Measurements from ENCODE around the gene COBL. TPM values are rescaled to one million over a fixed set of nuclear protein-coding genes. Genes with fewer than 3 reads are reported as not detected.

COBL gene
- total RNA-seq, 2 experiments from 2014 or later, result not detected

DNA sequence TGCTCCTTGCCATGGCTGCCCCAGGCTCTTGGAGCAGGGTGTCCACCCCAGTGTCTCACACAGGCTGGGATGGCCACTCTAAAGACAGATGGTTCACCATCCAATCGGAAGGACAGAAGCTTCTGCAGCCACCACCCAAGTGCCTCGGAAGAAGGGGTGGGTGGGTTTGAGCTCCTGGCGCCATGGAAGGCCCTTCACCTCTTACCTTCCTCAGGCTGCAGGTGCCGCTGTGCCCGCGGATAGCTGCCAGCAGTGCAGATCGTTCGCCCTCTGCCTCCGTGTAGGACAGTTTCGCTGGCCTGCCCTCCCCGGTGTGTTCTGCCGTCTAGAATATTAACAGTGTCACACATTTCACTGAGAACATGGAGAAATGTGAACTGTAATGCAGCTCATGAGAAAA is 290.3 kb downstream of the COBL start:
- H3K27me3 Mint-ChIP-seq, result no peaks in the 10 kb centered on the region
- no peak overlapping the region for H3K4me3 Mint-ChIP-seq
- no peaks in the 10 kb centered on the region for H3K36me3 Mint-ChIP-seq (ENCODE audit: low read depth)
- no peak for DNase-seq
- H3K27ac Mint-ChIP-seq, result no peak overlapping the region
- POLR2A ChIA-PET, result no interaction called here
- no peak for ATAC-seq
- no peaks in the 10 kb centered on the region for H3K4me1 Mint-ChIP-seq
- CTCF ChIA-PET, result interaction anchor here (0.6 to 0.7 kb wide), 2 partner anchors 137 to 970 kb away, joined by 3 read pairs; no protein-coding TSS in a partner anchor
- H3K9me3 Mint-ChIP-seq (ENCODE audit: low read depth), result no peaks in the 10 kb centered on the region
- intact Hi-C loops (cut with DNase I, micrococcal nuclease), result no loop called here

DNA sequence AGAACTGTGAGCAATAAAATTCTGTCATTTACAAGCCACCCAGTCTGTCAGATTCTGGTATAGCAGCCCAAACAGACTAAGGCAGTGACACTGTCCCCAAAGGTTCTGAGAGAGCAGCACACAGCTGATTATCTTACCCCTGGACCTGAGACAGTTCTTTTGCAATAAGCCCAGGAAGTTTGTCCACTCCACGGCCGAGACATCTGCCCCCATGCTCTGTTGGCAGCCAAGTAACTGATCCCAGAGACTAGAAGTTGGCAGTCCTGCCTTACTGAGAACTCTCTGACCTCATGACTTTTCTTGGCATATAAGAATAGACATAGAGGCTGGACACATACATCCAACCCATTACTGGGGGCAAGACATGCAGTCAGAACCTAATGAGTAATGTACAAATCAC is 290.9 kb downstream of the COBL start:
- Mint-ChIP-seq H3K27me3 (no peaks in the 10 kb centered on the region), H3K27ac (no peak overlapping the region), H3K9me3 (ENCODE audit: low read depth) (no peaks in the 10 kb centered on the region), H3K4me3 (no peak overlapping the region), H3K36me3 (ENCODE audit: low read depth) (no peaks in the 10 kb centered on the region), H3K4me1 (no peaks in the 10 kb centered on the region)
- ATAC-seq, result no peak
- DNase-seq, result no peak
- intact Hi-C loops (cut with DNase I, micrococcal nuclease), result no loop called here
- ChIA-PET CTCF (interaction anchor here (0.6 to 0.7 kb wide), 2 partner anchors 138 to 970 kb away, joined by 3 read pairs; no protein-coding TSS in a partner anchor), POLR2A (no interaction called here)

DNA sequence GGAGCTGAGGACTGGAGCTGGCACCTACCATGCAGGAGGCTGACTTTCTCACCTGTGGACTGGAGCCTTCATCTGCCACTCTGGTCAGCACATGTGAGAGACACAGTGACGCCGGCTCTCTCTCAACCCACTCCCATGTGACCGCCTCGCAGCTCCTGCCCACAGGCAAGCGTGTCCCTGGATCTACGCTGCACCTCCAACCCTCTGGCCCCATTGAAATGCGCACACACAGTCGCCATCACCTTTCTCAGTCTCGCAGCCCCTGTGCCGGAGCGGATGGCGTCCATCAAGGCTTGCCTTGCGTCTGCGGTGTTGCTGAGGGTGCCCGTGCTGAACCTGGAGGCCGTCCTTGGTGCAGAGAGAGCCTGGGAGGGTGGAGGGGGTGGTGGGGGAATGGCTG is 291.7 kb downstream of the COBL start:
- no peak overlapping the region for H3K27ac Mint-ChIP-seq
- H3K4me3 Mint-ChIP-seq, result no peak overlapping the region
- DNase-seq (no peak), ATAC-seq (no peak)
- ChIA-PET POLR2A (no interaction called here), CTCF (no interaction called here)
- intact Hi-C loops (cut with DNase I, micrococcal nuclease), result no loop called here
- no peaks in the 10 kb centered on the region for H3K36me3 Mint-ChIP-seq (ENCODE audit: low read depth)
- H3K9me3 Mint-ChIP-seq (ENCODE audit: low read depth), result no peaks in the 10 kb centered on the region
- H3K4me1 Mint-ChIP-seq, result no peaks in the 10 kb centered on the region
- no peaks in the 10 kb centered on the region for H3K27me3 Mint-ChIP-seq

DNA sequence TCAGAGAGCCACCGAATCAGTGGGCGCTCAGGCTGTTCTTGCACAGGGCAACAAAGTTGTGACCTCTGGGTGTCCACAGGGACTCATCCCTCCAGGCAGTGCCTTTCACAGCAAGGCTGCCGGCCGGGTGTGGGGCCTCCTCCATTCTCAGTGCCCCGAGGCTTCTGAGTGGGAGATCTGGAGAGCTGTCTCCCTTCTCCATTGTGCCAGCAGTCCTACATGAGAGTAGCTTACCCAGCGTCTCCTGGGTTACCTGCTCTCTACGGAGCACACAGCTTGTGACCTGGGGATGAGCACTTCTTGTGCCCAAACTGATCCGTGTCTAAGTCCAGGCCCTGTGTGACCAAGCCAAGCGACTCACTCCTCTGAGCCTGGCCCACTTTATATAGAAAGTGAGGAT is 293.1 kb downstream of the COBL start:
- Mint-ChIP-seq H3K4me3 (no peak overlapping the region), H3K9me3 (ENCODE audit: low read depth) (no peaks in the 10 kb centered on the region), H3K4me1 (no peaks in the 10 kb centered on the region), H3K36me3 (ENCODE audit: low read depth) (no peaks in the 10 kb centered on the region), H3K27ac (no peak overlapping the region), H3K27me3 (no peaks in the 10 kb centered on the region)
- DNase-seq, result no peak
- no peak for ATAC-seq
- POLR2A ChIA-PET, result no interaction called here
- intact Hi-C loops (cut with DNase I, micrococcal nuclease), result no loop called here
- CTCF ChIA-PET, result interaction anchor here (0.9 kb wide), 1 partner anchor 10 kb away, joined by 3 read pairs; no protein-coding TSS in a partner anchor

DNA sequence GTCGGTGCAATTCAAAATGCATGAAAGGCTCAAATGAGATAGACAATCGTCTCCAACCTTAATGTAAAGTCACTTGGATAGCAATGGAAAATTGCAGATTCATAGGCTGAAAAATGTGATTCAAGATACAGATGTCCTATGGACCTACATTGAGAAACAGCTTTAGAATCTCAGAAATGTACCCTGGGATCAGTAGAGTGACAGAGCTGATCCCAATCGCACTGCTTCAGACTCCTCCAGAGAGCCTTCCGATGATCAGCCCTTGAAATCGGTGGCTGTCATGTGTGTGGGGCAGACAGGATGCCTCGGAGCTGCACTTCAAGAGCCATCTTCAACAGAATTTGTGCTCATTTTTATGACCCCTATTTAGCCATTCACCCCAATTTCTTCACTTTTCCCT is 293.8 kb downstream of the COBL start:
- Mint-ChIP-seq H3K4me1 (no peaks in the 10 kb centered on the region), H3K27ac (no peak overlapping the region), H3K4me3 (no peak overlapping the region), H3K36me3 (ENCODE audit: low read depth) (no peaks in the 10 kb centered on the region), H3K9me3 (ENCODE audit: low read depth) (no peaks in the 10 kb centered on the region), H3K27me3 (no peaks in the 10 kb centered on the region)
- POLR2A ChIA-PET, result no interaction called here
- ATAC-seq, result no peak
- CTCF ChIA-PET, result no interaction called here
- intact Hi-C loops (cut with DNase I, micrococcal nuclease), result no loop called here
- DNase-seq, result no peak

DNA sequence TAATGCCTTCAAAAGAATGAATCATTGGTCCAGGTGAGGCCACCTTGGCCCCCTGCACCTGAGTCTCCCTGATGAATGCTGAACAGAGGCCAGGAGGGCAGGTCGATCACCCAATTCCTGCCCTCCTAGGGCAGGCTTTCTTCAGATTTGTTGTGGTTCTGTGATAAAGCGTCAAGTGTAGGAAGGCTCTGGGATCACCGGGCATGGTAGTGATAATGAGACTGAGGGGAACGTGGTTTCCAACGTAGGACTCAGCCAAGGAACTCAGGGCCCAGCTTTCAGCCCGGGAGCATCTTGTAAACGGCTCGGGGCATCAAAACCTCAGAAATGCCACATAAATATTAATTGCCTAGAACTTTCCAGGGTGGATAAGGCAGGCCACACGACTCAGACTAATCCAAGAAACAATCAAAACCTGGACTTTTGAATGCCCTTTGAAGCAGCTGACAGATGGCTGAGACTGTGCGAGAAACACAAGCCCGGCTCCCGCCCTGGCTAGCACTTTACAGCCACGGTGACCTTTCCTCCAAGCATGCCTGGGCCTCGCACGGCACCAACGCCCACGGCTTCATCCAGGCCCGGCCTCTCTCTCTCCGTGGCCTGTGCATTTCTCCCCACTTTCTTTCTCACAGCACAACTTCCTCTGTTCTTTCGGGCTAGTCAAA is 294.6 kb downstream of the COBL start:
- Mint-ChIP-seq H3K4me1 (no peaks in the 10 kb centered on the region), H3K27ac (no peak overlapping the region), H3K27me3 (no peaks in the 10 kb centered on the region), H3K9me3 (ENCODE audit: low read depth) (no peaks in the 10 kb centered on the region), H3K36me3 (ENCODE audit: low read depth) (no peaks in the 10 kb centered on the region), H3K4me3 (no peak overlapping the region)
- ATAC-seq, result no peak
- intact Hi-C loops (cut with DNase I, micrococcal nuclease), result no loop called here
- DNase-seq, result no peak
- POLR2A ChIA-PET, result no interaction called here
- CTCF ChIA-PET, result no interaction called here

DNA sequence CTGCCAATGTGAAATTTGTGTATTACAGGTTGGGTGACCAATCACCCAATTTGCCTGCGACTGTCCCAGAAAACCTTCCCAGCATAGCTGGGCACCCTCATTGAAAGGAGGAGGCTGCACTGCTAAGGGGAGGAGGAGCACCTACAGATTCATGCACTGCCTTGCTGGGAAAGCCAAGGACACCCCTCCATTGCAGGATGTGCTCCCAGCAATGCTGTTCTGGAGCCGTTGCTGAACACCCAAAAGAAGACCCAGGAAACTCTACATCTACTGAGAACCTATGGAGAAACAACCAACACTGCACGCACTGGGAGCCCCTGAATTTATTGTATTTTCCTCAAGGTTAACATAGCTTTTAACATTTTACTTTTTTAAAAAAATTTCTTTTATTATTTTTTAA is 295.7 kb downstream of the COBL start:
- Mint-ChIP-seq H3K9me3 (ENCODE audit: low read depth) (no peaks in the 10 kb centered on the region), H3K27ac (no peak overlapping the region), H3K27me3 (no peaks in the 10 kb centered on the region), H3K4me3 (no peak overlapping the region), H3K4me1 (no peaks in the 10 kb centered on the region), H3K36me3 (ENCODE audit: low read depth) (no peaks in the 10 kb centered on the region)
- ATAC-seq, result no peak
- ChIA-PET POLR2A (no interaction called here), CTCF (interaction anchor here (1.1 to 1.4 kb wide), 3 partner anchors 121 to 342 kb away, joined by 3 read pairs; no protein-coding TSS in a partner anchor)
- intact Hi-C loops (cut with DNase I, micrococcal nuclease), result no loop called here
- no peak for DNase-seq

DNA sequence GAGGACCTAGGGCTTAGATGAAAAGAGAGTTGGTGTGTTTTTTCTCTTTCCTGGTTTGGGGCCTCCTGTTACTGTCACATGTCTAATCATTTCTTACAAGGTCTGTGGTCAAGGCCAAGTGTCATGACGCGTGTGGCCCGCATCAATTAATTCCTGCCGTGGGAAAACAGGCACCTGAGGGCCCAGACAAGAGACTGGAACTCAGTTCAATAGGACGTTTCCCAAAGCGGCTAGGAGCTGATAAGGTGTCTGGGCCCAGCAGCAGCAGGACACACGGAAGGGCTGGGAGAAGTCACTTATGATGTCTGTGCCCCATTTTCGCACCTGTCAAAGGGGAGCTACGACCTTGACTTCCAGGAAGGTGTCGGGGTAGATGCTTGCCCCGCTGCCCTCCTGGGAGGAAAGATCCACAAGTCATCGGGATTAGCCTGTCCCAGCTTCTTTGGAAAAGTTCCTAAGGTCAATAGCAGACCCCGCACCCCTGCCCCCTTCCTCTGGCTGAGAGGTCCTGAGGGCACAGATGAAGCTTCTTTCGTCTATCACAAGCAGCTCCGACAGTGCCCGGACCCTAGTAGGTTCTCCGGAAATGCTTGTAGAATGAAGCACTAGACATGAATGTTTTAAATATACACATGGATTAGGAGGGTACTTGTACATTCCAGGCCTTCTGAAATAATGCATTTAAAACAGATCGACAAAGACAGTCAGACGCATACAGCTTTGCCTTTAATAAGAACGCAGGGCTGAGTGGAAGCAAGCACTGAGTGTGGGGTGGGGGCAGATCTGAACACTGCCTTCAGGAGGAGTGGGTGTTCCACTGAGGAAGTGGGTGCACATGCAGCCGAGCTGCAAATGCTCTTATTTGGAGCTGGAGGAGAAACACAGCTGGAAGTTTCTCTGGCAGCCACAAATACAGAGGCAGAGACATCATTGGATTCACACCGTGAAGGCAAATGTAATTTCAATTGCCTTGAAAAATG is 296.4 kb downstream of the COBL start:
- DNase-seq, result no peak
- H3K27ac Mint-ChIP-seq, result no peak overlapping the region
- intact Hi-C loops (cut with DNase I, micrococcal nuclease), result no loop called here
- H3K9me3 Mint-ChIP-seq (ENCODE audit: low read depth), result no peaks in the 10 kb centered on the region
- no peaks in the 10 kb centered on the region for H3K27me3 Mint-ChIP-seq
- H3K4me3 Mint-ChIP-seq, result no peak overlapping the region
- POLR2A ChIA-PET, result no interaction called here
- H3K4me1 Mint-ChIP-seq, result no peaks in the 10 kb centered on the region
- CTCF ChIA-PET, result interaction anchor here (1.1 to 1.4 kb wide), 4 partner anchors 13 to 341 kb away, joined by 3 read pairs; no protein-coding TSS in a partner anchor
- no peaks in the 10 kb centered on the region for H3K36me3 Mint-ChIP-seq (ENCODE audit: low read depth)
- no peak for ATAC-seq

DNA sequence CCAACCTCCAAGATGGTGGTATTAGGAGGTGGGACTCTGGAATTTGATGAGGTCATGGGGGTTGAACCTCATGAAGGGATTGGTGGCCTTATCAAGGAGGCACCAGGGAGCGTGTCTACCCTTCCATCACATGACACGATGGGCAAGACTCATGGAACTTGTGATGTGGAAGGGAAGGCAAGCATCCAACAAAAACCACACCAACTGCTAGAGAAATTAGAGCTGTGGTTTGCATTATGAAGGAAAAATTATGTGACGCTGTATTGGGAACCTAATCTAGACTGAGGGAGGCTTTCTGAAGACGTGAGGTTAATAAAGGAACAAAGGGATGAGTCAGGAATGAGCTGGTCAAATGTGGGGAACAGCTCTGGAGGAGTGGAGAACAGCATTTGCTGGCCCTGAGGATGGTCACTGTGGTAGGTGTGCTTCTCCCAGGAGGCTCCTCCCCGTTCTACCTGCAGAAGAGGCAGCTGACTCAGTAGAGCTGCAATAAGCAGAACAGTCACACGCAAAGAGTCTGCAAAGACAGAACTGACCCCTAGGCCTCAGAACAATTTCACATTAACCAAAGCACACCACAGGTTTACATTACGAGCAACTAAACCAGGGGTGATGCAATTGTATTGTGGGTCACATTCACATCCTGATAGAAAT is 297.3 kb downstream of the COBL start:
- CTCF ChIA-PET, result interaction anchor here (0.5 to 1.1 kb wide), 3 partner anchors 12 to 420 kb away, joined by 3 read pairs; no protein-coding TSS in a partner anchor
- no peaks in the 10 kb centered on the region for H3K27me3 Mint-ChIP-seq
- no peak overlapping the region for H3K4me3 Mint-ChIP-seq
- no peak overlapping the region for H3K27ac Mint-ChIP-seq
- intact Hi-C loops (cut with DNase I, micrococcal nuclease), result no loop called here
- POLR2A ChIA-PET, result no interaction called here
- no peak for ATAC-seq
- H3K9me3 Mint-ChIP-seq (ENCODE audit: low read depth), result no peaks in the 10 kb centered on the region
- H3K4me1 Mint-ChIP-seq, result no peaks in the 10 kb centered on the region
- no peaks in the 10 kb centered on the region for H3K36me3 Mint-ChIP-seq (ENCODE audit: low read depth)
- DNase-seq, result no peak

DNA sequence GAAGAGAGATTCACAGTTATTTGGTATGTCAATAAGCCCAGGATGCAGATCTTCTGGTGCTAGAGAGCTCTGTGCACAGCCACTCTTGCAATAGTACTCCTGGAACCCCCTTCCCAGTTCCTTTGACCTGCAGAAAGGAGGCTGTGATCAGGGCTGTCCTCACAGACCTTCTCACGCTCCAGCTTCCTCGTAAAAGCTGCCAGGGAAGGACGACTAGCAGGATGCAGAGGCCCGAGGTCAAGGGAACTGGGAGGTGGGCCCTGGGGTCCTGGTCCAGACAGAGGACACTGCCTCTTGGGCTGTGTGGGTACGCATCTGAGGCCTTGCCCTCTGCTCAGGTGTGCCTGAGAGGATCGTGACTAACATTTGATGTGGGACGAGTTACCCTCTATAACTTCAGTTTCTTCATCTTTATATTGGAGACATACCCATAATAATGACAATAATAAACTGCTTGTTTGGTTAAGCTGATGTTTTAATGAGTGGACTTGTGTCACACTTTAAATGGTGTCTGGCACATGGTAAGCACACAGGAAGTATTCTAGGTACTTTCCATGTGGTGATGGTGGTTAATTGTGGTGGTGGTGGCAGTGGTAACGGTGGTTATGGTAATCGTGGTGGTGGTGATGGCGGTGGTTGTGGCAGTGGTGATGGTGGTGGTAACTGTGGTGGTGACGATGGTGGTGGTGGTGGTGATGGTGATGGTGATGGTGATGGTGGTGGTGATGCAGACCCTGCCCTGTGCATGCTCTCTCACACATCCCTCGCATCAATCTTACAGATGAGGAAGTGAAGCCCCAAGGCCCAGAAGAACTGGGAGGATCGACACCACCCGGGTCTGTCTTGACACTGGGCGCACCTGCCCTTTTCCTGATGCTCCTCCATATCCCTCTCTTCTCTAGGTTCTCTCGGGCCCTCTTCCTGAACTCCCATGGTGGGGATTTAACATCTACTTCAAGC is 298.8 kb downstream of the COBL start:
- no peaks in the 10 kb centered on the region for H3K9me3 Mint-ChIP-seq (ENCODE audit: low read depth)

DNA sequence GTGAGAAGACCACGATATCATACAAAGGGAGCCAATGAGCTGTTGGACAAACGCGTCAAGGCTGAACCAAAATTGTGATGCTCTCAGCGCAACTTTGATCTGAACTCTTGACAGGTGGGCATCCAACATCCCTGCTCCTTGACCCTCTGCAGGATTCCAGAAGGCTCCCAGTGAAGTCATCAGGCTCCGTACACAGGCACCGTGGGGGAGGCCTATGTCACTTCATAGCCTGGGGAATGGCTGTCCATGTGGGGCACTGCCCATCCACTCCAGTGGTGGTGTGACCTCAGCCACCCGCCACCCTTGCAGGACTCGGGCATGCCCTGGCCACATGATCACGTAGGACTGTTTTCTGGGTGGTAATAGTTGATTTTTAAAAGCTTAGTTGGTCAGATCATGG is 300.1 kb downstream of the COBL start:
- intact Hi-C loops (cut with DNase I, micrococcal nuclease), result no loop called here
- no peaks in the 10 kb centered on the region for H3K36me3 Mint-ChIP-seq (ENCODE audit: low read depth)
- DNase-seq, result no peak
- no peak overlapping the region for H3K27ac Mint-ChIP-seq
- no peaks in the 10 kb centered on the region for H3K4me1 Mint-ChIP-seq
- CTCF ChIA-PET, result interaction anchor here (0.7 kb wide), 1 partner anchor 1063 kb away, joined by 3 read pairs; no protein-coding TSS in a partner anchor
- no peaks in the 10 kb centered on the region for H3K9me3 Mint-ChIP-seq (ENCODE audit: low read depth)
- H3K4me3 Mint-ChIP-seq, result no peak overlapping the region
- no peaks in the 10 kb centered on the region for H3K27me3 Mint-ChIP-seq
- no peak for ATAC-seq
- POLR2A ChIA-PET, result no interaction called here

More for the DNA sequence above, 298.8 kb downstream of the COBL start:
- POLR2A ChIA-PET, result no interaction called here
- Mint-ChIP-seq H3K27me3 (no peaks in the 10 kb centered on the region), H3K27ac (no peak overlapping the region), H3K4me1 (no peaks in the 10 kb centered on the region), H3K36me3 (ENCODE audit: low read depth) (no peaks in the 10 kb centered on the region), H3K4me3 (no peak overlapping the region)
- ATAC-seq (no peak), DNase-seq (no peak)
- CTCF ChIA-PET, result interaction anchor here (0.7 kb wide), 1 partner anchor 155 kb away, joined by 3 read pairs; no protein-coding TSS in a partner anchor
- intact Hi-C loops (cut with DNase I, micrococcal nuclease), result no loop called here

Measured in activated CD4-positive, alpha-beta T cell treated with anti-CD3 and anti-CD28 coated beads for 36 hours (primary cell).